Measurements from ENCODE around the gene HARS2.
"Not testable (repeated sequence)": the region's sequence is repeated elsewhere in the genome, so short reads cannot be mapped to it uniquely, and the experiment has no call there.

The HARS2 gene, protein sequence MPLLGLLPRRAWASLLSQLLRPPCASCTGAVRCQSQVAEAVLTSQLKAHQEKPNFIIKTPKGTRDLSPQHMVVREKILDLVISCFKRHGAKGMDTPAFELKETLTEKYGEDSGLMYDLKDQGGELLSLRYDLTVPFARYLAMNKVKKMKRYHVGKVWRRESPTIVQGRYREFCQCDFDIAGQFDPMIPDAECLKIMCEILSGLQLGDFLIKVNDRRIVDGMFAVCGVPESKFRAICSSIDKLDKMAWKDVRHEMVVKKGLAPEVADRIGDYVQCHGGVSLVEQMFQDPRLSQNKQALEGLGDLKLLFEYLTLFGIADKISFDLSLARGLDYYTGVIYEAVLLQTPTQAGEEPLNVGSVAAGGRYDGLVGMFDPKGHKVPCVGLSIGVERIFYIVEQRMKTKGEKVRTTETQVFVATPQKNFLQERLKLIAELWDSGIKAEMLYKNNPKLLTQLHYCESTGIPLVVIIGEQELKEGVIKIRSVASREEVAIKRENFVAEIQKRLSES

GRCh38 chr5:140690941-140691924 lies at the start of gene HARS2, which contains the start of gene HARS1:
TSS of gene HARS2 (plus strand) at chr5:140691455. CDS start at chr5:140691649, 194 bp downstream.
TSS of gene HARS1 (minus strand) at chr5:140691370. CDS start at chr5:140691304, 66 bp downstream.
- peak; percentile 94 for DNase-seq

DNA sequence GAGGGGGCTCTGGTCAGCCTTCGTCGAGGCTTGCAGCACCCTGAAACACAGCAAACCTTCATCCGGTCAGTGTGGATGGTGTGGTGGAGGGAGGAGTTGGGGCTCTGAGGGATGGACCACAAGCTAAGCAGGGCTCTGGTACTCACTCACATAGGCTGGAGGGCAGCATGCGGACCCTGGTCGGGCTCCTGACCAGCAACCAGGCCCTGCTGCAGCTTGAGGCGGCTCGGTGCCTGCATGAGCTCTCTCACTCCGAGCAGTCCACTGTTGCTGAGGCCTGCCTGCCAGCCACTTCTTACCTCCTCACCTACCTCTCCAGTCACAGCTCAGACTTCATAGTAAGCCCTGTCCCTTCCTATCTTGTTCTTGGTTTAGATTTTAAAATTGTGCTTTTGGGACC lies 49.5 kb upstream of the HARS2 start:
- DNase-seq, result no peak

GRCh38 chr5:140642718-140643117 lies 48.5 kb upstream of the HARS2 start:
- no peak for DNase-seq

- DNase-seq, result no peak
Measured at GRCh38 chr5:140647042-140647419, 44.2 kb upstream of the HARS2 start.

DNA sequence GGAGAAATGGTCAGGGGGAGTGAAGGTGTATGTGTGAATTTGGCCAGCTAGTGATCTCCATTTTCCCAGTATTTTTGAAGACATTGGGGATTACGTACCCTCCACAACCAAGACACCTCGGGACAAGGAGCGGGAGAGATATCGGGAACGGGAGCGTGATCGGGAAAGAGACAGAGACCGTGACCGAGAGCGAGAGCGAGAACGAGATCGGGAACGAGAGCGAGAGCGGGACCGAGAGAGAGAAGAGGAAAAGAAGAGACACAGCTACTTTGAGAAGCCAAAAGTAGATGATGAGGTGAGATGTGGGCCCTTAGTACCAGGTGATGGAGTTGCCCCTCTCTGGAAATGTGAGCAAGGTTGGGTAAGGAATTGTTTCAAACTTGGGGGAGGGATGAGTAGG lies 32.4 kb upstream of the HARS2 start:
- no peak for DNase-seq

DNA sequence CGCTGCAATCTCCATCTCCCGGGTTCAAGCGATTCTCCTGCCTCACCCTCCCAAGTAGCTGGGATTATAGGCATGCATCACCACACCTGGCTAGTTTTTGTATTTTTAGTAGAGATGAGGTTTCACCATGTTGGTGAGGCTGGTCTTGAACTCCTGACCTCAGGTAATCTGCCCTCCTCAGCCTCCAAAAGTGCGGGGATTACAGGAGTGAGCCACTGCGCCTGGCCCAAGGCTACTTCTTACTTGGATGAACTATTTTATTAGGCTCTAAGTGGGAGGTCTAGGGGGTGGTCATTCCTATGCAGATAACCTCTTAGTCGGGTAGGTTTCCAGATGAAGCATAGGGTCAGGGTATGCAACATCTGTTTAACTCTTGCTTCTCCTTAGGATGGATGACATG lies 30.9 kb upstream of the HARS2 start:
- DNase-seq, result not testable (repeated sequence)

- DNase-seq, result no peak
Measured at GRCh38 chr5:140664030-140664358, 27.3 kb upstream of the HARS2 start.

DNA sequence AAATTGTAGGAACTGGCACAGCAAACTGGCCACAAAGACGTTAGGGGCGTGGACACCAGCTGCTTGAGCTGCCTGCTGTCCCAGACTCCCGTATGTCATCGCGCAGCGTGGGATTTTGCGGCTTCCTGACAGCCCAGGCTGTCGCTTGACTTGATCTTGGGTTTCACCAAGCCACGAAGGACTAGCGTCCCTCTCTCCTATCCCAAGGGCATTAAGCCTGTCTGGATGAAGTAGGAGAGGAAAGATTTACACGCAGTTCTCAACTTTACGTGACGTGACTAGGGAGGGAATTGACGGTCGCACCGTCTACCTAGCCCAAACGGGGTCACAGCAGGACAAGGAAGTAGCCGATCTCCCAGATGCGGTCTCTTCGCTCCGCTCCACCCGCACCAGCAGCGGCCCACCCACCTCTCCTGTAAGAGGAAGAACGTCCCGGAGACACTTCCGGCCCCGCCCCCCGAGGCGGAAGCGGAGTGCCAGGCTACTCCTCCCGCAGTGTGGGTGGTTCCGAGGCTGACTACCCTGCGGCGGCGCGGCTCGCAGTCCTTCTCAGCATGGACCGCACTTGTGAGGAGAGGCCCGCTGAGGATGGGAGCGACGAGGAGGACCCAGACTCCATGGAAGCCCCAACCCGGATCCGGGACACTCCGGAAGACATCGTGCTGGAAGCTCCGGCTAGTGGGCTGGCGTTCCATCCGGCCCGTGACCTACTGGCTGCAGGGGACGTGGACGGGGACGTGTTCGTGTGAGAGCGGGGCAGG lies 26.7 kb upstream of the HARS2 start, which contains the start of gene WDR55:
TSS of gene WDR55 (plus strand) at position 546 of the 761 bp plus-strand sequence. CDS start at position 555, 9 bp downstream.
- DNase-seq, result peak; percentile 96

DNA sequence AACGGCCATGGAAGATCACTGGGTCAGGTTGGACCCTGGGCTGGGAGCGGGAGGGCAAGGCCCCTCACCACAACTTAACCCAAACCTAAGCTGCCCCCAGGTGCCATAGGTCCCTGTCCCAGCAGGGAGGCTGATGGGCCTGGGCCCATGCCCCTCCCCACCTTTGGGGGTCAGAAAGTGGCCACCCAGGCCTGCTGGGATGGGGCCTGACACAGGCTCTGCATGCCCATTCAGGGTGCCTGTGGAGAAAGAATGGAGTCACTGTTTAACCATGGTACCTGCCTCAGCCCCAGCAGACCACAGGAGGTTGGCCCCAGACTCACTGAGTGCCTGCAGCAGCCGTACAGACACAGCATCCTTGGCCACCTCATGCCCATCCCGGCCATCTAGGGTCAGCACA lies 20.2 kb upstream of the HARS2 start:
- DNase-seq, result not testable (repeated sequence)

DNA sequence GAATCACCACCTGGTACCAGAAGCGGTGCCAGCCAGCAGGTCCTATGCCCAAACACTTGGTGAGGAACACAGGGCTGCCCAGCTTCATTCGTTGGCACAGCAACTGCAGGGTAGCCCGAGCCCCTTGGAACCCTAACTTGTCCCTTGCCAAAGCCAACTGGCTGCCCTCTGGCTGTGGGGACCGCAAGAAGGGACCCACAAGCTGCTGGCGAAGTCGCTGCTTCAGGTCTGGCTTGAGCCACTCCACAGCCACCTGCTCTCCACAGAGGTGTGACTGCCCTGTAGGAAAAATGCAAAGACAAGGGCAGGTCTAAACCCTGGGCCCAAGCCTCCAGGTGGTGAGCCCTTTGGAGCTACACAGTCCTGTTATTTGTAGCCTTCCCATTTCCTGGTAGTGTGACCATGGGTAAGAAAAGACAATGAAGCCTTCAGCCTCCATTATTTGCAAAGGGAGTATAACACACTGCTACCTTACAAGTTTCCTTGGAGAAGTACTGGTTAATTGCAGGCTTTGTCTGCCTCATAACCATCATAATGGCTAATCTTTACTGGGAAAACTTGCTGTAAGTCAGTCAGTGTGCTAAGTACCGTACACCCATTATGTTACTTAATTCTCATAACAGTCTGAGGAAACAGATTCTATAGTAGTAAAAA lies 19.7 kb upstream of the HARS2 start:
- no peak for DNase-seq

DNA sequence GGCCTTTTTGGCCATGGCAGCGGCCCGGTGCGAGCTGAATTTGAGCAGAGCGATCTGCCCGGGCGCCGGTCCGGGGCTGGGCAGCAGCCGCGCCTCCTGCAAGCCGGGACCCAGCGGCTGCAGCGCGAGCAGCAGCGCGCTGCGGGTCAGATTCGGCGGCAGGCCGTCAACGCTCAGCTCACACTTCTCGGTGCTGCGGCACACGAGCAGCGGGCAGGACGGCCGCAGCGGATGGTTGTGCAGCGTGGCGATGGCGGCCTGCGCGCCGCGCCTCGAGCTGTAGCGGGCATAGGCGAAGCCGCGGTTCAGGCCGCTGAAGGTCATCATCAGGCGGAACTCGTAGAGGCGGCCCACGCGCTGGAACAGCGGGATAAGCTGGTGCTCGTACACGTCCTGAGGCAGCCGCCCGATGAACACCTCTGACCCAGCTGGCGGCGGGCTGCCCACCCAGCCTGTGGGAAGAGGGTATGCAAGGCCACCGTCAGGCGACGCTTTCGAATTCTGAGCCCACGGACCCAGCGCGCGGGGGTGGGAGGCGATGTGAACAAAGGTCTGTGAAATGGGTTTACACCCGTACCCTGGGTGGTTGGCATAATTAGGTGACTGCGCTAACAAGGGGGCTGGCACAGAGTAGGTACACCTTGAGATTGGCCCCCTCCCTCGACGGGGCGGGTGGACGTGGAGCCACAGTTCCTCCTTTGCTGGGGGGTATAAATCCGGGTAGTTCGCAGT lies 18.6 kb upstream of the HARS2 start:
- no peak for DNase-seq

- no peak for DNase-seq
Measured at GRCh38 chr5:140673187-140673976, 17.9 kb upstream of the HARS2 start, which contains the start of gene DND1. TSS of gene DND1 (minus strand) at chr5:140673576. CDS start at chr5:140673542, 34 bp downstream.

DNA sequence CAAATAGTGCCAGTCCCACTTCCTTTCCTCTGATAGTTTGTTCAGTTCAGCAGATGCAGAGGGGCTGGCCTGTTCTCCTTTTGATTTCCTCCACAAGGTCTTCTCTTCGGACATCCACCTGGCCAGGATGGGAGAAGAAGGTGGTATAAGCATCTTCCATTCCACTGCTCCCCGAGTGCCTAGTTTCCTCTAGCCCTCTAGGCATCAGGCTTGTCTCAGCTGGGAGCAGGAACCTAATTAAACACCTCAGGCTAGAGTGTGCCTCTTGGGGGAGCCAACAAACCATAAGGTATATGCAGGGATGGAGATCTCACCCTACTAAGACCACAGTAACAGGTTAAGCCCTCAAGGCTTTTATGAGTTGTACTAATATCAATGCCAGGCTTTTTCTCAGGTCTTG lies 17.0 kb upstream of the HARS2 start:
- no peak for DNase-seq

- DNase-seq, result no peak
Measured at GRCh38 chr5:140674629-140675028, 16.6 kb upstream of the HARS2 start.

GRCh38 chr5:140677947-140678346 lies 13.3 kb upstream of the HARS2 start:
- DNase-seq, result no peak

GRCh38 chr5:140678993-140679392 lies 12.3 kb upstream of the HARS2 start:
- no peak for DNase-seq

- DNase-seq, result no peak
Measured at GRCh38 chr5:140690376-140690932, 801 bp upstream of the HARS2 start.

GRCh38 chr5:140694276-140694675 lies 3.0 kb downstream of the HARS2 start:
- DNase-seq, result no peak

DNA sequence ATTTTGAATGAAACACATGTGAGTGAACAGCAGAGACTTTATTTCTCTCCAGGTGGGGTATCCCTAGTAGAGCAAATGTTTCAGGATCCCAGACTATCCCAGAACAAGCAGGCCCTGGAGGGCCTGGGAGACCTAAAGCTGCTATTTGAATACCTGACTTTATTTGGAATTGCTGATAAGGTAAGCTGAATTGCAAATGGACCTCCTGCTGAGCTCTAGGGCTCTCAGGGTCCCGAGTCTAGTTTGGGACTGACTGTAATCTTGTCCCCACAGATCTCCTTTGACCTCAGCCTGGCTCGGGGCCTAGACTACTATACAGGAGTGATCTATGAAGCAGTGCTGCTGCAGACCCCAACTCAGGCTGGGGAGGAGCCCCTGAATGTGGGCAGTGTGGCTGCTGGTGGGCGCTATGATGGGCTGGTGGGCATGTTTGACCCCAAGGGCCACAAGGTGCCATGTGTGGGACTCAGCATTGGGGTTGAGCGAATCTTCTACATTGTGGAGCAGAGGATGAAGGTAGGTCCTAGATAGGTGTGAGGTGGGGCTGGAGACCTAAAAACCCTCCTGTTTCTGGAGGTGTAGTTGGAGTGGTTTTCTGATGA lies 5.7 kb downstream of the HARS2 start:
- DNase-seq, result no peak

Data from activated CD4-positive, alpha-beta T cell treated with anti-CD3 and anti-CD28 coated beads, Interleukin-2, amount 50 U/mL, for 16 hours (primary cell).